Bronchial epithelial cell (primary cell): Measurements from ENCODE around the gene SYTL1. TPM values are rescaled to one million over a fixed set of nuclear protein-coding genes. Genes with fewer than 3 reads are reported as not detected.

Experiments used
- DNase-seq: peaks from one replicate; pipeline ENCODE4 v3.0.0-alpha.2; 2010; ENCODE audit warnings: low read depth
- FAIRE-seq: peaks from 2 replicates; lab custom pipeline; 2011; peaks lifted over from hg19 to GRCh38; lab: Jason Lieb, UNC
- H3K27me3 ChIP-seq: 2 replicates; pipeline ENCODE4 v1.5.1; 2011; ENCODE audit warnings: low read length; ENCODE audit not compliant: control insufficient read depth, insufficient read depth
- H3K36me3 ChIP-seq: 2 replicates; pipeline ENCODE4 v1.5.1; 2011; ENCODE audit warnings: low read length; ENCODE audit not compliant: control insufficient read depth, insufficient read depth
- H3K4me3 ChIP-seq: 2 replicates; pipeline ENCODE4 v1.5.1; 2011; ENCODE audit warnings: mild to moderate bottlenecking, low read depth, low read length, control low read depth
- total RNA-seq: library from RNA; depleted of rRNA; stranded (reverse); fragments of >200 nt; gene quantifications from 2 replicates; pipeline ENCODE4 v1.2.1, GENCODE V29; 2014
- TF ChIP-seq, protein P1 (sequence below): IDR thresholded peaks from 2 replicates; pipeline ENCODE4 v1.5.1; 2011; ENCODE audit warnings: mild to moderate bottlenecking, moderate library complexity, low read length, control low read depth, inconsistent platforms; ENCODE audit not compliant: insufficient read depth, severe bottlenecking

SYTL1 gene
- total RNA-seq, 1 donor from 2014 or later: 31.9 TPM

DNA sequence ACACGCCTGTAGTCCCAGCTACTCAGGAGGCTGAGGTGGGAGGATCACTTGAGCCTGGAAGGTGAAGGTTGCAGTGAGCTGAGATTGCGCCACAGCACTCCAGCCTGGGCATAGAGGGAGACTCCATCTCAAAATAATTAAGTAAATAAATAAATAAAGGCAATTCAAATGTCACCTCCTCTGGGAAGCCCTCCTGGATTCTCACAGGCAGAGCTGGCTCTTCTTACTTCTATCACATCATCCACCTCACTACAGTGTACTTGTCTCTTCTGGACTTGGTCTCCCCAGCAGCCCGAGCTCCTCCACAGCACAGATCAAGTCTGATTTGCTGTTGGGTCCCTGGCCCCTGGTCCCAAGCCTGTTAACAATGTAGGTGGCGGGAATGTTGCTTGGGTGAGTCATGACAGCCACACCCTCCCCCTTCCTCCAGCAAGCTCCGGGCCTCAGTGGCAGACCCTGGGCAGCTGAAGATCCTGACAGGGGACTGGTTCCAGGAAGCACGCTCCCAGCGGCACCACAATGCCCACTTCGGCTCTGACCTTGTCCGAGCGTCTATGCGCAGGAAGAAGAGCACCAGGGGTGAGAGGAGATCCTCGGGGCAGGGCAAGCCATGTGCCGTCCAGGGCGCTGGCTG, 5.3 kb downstream of the SYTL1 start:
- no peaks in the 10 kb centered on the region for H3K27me3 ChIP-seq
- no peak overlapping the region for H3K4me3 ChIP-seq
- no peak for FAIRE-seq
- H3K36me3 ChIP-seq: peaks cover 29% of the 10 kb centered on the region
- TF ChIP-seq, protein P1, sequence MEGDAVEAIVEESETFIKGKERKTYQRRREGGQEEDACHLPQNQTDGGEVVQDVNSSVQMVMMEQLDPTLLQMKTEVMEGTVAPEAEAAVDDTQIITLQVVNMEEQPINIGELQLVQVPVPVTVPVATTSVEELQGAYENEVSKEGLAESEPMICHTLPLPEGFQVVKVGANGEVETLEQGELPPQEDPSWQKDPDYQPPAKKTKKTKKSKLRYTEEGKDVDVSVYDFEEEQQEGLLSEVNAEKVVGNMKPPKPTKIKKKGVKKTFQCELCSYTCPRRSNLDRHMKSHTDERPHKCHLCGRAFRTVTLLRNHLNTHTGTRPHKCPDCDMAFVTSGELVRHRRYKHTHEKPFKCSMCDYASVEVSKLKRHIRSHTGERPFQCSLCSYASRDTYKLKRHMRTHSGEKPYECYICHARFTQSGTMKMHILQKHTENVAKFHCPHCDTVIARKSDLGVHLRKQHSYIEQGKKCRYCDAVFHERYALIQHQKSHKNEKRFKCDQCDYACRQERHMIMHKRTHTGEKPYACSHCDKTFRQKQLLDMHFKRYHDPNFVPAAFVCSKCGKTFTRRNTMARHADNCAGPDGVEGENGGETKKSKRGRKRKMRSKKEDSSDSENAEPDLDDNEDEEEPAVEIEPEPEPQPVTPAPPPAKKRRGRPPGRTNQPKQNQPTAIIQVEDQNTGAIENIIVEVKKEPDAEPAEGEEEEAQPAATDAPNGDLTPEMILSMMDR: no peak
- peak; percentile 50 for DNase-seq

DNA sequence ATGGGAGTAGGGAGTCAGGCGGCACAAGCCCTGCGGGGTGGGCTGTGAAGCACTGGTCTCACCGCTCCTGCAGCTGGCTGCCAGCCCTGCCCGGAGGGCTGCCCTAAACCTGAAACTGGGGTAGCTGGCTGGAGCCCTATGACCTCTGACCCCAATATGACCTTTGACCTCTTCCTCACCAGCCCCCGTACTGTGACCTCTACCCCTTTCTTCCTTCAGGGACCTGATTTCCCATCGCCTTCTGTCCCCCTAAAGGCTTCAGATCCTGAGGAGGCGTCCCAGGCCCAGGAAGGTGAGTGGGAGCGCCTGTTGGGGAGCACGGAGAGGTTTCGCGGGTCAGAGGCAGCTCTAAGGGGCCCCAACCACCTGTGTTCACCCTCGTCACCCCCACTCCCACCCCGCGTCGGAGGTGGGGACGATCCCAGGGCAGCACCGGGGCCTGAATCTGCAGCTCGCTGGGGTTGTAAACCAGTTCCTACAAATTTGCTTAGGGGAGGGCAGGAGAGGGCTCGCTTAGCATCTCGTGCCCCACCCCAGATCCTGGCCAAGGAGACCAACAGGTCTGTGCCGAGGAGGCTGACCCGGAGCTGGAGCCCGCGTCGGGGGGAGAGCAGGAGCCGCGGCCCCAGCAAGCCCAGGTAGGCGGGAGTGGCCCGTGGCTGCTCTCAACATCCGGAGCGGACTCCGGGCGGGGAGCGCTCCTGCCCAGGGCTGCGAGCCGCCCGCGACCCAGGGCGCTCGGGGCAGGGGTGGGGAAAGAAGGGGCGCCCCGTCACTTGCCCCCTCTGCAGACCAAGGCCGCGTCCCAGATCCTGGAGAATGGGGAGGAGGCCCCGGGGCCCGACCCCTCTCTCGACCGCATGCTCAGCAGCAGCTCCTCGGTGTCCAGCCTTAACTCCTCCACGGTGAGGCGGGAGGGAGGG, 7.3 kb downstream of the SYTL1 start:
- Histone ChIP-seq H3K4me3 (peak overlapping the region; percentile 5), H3K36me3 (peaks cover 33% of the 10 kb centered on the region), H3K27me3 (no peaks in the 10 kb centered on the region)
- TF ChIP-seq, protein P1: no peak
- DNase-seq: peak; percentile 79
- no peak for FAIRE-seq

DNA sequence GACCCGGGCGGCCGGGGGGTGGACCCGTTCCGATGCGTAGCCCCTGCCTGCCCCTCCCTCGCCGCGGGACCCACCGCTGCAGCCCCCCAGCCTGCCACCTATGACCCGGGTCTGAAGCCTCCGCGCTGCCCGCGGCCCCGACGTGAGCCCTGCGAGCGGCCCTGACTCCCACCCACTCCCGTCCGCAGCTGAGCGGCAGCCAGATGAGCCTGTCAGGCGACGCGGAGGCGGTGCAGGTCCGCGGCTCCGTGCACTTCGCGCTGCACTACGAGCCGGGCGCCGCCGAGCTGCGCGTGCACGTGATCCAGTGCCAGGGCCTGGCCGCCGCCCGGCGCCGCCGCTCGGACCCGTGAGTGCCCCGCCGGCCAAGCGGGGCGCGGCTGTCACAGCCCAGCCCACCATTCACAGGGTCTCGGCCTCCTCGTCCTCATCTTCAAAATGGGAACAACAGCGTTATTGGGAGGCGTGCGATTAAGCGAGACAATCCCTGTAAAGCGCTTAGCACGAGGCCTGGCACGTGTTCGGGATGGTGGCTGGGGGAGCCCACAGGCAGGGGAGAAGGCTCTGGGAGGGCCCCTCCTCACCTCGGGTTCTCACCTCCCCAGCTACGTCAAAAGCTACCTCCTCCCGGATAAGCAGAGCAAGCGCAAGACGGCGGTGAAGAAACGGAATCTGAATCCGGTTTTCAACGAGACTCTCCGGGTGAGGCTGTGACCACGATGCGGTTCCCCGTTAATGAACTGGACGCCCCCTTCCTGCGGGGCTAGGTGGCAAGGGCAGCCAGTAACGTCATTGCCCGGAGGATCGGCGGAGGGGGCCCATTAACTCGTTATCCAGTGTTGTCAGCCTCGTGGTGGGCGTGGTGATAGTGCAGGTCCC, 8.2 kb downstream of the SYTL1 start:
- H3K36me3 ChIP-seq: peaks cover 30% of the 10 kb centered on the region
- FAIRE-seq (no peak), DNase-seq (peak; percentile 33)
- H3K27me3 ChIP-seq: no peaks in the 10 kb centered on the region
- TF ChIP-seq, protein P1: no peak
- H3K4me3 ChIP-seq: peak overlapping the region; percentile 5

DNA sequence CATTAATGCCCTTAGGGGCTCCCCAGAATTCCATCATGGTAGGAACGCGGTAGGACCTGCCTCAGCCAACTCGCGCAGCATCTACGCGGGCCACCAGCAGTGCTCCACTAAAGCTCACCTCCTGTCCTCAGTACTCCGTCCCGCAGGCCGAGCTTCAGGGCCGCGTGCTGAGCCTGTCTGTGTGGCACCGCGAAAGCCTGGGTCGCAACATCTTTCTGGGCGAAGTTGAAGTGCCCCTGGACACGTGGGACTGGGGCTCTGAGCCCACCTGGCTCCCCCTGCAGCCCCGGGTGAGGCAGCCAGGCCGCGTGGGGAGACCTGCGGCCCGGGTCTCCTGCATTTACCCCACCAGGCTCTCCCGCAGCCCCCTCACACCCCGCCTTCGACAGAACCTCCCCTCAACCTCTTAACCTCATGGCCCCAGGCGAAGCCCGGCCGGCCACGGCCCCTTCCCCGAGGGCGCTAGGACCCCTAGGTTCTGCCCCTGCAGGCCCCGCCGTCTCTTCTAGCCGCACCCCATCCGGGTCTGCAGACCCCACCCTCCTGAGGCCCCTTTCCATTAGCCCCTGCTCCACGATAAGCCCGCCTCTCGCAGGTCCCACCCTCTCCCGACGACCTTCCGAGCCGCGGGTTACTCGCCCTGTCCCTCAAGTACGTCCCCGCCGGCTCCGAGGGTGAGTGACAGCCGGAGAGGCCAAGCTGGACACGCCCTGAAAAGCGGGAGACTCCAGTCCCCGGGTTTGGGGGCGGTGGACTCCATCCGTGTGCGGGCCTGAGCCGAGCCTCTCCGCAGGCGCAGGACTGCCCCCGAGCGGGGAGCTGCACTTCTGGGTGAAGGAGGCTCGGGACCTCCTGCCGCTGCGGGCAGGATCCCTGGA, 9.1 kb downstream of the SYTL1 start:
- FAIRE-seq: no peak
- no peak for DNase-seq
- peaks cover 30% of the 10 kb centered on the region for H3K36me3 ChIP-seq
- H3K4me3 ChIP-seq: no peak overlapping the region
- TF ChIP-seq, protein P1: no peak
- H3K27me3 ChIP-seq: no peaks in the 10 kb centered on the region
